Superior temporal gyrus (tissue), 1 donor: ENCODE measurements around the gene RPL21.
"Not testable (repeated sequence)": the region's sequence is repeated elsewhere in the genome, so short reads cannot be mapped to it uniquely, and the experiment has no call there.

Experiments used
- DNase-seq: peaks from one replicate; pipeline ENCODE4 v3.0.0-alpha.2; 2016; ENCODE audit errors: extremely low spot score

Gene RPL21

DNA sequence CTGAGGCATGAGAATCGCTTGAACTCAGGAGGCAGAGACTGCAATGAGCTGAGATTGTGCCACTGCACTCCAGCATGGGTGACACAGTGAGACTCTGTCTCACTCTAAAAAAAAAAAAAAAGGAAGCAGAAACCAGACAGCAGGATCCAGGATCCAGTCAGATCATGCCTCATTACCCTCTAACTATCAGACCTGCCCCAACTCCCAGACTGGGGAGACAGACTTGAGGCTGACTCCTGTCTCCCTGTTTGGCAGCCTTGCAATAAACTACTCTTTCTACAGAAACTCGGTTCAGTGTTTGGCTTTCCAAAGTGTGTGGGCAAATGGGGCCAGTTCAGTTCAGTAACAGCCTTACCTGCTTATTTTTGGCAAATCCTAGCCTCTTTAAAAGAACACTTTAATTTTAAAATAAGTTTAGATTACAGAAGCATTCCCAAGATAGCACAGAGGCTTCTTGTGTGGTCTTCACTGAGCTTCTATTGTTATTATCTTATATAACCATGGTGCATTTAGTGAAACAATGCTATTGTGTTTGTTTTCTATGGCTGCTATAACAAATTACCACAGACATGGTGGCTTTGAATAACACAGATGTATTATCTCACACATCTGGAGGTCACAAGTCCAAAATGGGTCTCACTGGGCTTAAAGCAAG is 37.8 kb downstream of the RPL21 start:
- DNase-seq: peak; percentile 86

- no peak for DNase-seq
These were observed 39.4 kb downstream of the RPL21 start for GRCh38 chr13:27290715-27291114.

GRCh38 chr13:27291967-27292366 is 40.6 kb downstream of the RPL21 start:
- DNase-seq: not testable (repeated sequence)

GRCh38 chr13:27293076-27293691 is 41.8 kb downstream of the RPL21 start:
- DNase-seq: peak; percentile 29

- DNase-seq: no peak
These were observed 42.6 kb downstream of the RPL21 start for GRCh38 chr13:27293873-27294515.

GRCh38 chr13:27295096-27295495 is 43.7 kb downstream of the RPL21 start:
- no peak for DNase-seq

GRCh38 chr13:27295660-27296059 is 44.3 kb downstream of the RPL21 start:
- no peak for DNase-seq

- DNase-seq: no peak
These were observed 45.1 kb downstream of the RPL21 start for GRCh38 chr13:27296496-27296895.

- DNase-seq: no peak
These were observed 47.5 kb downstream of the RPL21 start for GRCh38 chr13:27298849-27299248.

DNA sequence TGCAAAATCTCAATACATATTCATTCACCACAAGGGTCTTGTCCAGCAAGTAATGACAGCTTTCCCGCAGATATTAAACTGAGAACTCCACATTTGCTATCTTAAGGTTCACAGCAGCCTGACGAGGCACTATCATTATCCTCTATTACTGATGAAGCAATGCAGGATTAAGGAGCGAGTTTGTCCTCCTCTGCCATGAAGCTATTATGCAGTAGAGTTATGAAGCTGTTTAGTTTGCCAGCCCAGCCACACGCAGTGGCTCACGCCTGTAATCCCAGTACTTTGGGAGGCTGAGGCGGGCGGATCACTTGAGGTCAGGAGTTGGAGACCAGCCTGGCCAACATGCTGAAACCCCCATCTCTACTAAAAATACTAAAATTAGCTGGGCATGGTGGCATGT is 49.0 kb downstream of the RPL21 start:
- not testable (repeated sequence) for DNase-seq

DNA sequence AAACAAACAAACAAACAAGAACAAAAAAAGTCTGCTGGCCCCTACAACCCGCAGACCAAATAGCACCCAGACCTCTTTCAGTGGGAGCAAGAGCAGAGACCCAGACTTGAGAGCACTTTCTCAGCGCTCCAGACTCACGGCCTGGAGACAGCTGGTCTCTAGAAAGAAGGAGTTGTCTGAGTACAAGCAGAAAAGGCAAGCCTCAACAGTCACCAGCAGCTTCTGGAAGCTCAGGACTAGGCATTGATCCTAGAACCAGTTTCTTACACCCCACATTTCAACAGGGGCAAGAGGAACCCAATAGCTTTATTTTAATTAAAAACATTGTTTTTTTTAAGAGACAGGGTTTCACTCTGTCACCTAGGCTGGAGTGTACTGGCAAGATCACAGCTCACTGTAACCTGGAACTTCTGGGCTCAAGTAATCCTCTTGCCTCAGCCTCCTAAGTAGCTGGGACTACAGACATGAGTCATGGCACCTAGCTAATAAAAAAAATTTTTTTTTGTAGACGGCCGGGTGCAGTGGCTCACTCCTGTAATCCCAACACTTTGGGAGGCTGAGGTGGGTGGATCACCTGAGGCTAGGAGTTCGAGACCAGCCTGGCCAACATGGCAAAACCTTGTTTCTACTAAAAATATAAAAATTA is 49.7 kb downstream of the RPL21 start:
- no peak for DNase-seq

DNA sequence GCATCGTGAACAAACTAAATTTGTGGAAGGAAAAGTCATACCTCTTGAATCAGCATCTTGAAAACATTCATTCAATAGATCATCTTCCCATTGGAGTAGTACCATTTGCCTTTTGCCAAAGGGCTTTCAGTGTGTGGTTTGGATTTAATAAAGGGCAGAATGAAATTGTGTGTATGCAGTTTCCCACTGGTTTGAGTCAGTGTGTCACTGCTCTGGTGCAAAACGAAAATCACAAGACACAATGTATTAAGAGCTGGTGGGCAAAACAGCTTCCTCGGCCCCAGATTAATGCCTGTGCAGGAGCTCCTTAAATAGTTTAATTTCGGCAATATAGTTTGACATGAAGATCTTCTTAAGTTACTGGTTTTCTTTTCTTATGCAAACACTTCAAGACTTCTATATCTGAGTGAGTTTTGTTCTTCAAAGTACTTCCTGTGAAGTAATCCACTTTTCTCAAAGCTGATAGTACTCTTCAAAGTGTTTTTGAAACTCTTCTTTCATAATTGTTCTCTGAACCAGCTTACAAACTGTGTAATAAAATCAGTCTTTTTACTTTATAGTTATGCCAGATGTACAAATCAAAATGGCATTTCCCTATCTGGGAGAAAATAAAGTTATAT is 51.4 kb downstream of the RPL21 start:
- no peak for DNase-seq

DNA sequence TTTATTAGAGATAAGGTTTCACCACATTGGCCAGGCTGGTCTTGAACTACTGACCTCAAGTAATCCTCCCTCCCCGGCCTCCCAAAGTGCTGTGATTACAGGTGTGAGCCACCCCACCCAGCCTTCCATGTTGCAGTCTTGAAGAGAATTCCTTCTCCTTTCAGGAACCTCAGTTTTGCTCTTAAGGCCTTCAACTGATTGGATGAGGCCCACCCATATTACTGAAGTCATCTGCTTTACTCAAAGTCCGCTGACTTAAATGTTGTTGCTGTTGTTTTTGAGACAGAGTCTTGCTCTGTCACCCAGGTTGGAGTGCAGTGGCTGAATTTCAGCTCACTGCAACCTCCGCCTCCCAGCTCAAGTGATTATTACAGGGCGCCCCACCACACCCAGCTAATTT is 52.7 kb downstream of the RPL21 start:
- DNase-seq: no peak

DNA sequence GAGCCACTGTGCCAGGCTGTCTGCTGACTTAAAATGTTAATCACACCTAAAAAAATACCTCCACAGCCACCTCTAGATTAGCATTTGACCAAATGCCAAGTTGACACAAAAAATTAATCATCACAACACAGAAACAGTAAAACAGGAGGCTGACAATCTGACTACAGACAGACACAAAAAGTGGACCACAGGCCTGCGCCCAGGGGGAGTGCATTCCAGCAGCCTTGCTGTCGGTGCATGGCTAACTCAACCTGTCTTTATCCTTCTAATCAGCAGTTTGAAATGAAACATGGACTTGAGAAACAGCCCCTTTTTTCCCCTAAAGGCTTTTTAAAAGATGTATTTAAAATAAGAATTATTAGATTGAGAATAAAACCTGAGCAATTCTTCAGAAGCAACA is 53.3 kb downstream of the RPL21 start:
- DNase-seq: no peak
